Breast epithelium (tissue), 4 donors: ENCODE results near the gene MACROH2A1. TPM values are rescaled to one million over a fixed set of nuclear protein-coding genes. Genes with fewer than 3 reads are reported as not detected.
A peak's percentile ranks its signal among the peaks of the same experiment; 100 is the strongest.

ENCODE experiments used
- DNase-seq, 2 donors: peaks; one replicate each; pipeline ENCODE4 v3.0.0-alpha.2; 2019; ENCODE audit warnings: low spot score in 2 of 2
- H3K27ac ChIP-seq, 2 donors: fragments of 200-600 bp; sonication (generic) in 1 of 2; one replicate each; pipeline ENCODE4 v1.5.1; 2016 to 2019; ENCODE audit warnings: mild to moderate bottlenecking in 1 of 2
- H3K27me3 ChIP-seq, 2 donors: fragments of 200-600 bp; sonication (generic) in 1 of 2; one replicate each; pipeline versions ENCODE4 v1.5.1 to v1.6.0; 2017 to 2019; ENCODE audit warnings: control low read depth in 1 of 2, mild to moderate bottlenecking in 1 of 2
- H3K36me3 ChIP-seq: fragments of 200-600 bp; one replicate; pipeline ENCODE4 v1.5.1; 2019
- H3K4me1 ChIP-seq, 2 donors: fragments of 200-600 bp; sonication (generic); one replicate each; pipeline ENCODE4 v1.5.1; 2016 to 2019; ENCODE audit warnings: control low read depth in 1 of 2
- H3K4me3 ChIP-seq, 3 donors: fragments of 200-600 bp; sonication (generic); 1 replicate in 2 of 3; 2 replicates in 1 of 3; pipeline ENCODE4 v1.5.1; 2016 to 2019; ENCODE audit warnings: mild to moderate bottlenecking in 3 of 3, moderate library complexity in 2 of 3
- H3K9me3 ChIP-seq, 2 donors: fragments of 200-600 bp; sonication (generic) in 1 of 2; one replicate each; pipeline ENCODE4 v1.5.1; 2016 to 2019; ENCODE audit warnings: control low read depth in 1 of 2
- POLR2A ChIP-seq: fragments of 450-650 bp; IDR thresholded peaks from one replicate; pipeline ENCODE4 v1.6.1; 2016; ENCODE audit warnings: antibody characterized with exemption, mild to moderate bottlenecking, moderate library complexity
- POLR2AphosphoS5 ChIP-seq, 3 donors: sonication (generic); formaldehyde crosslinking; IDR thresholded peaks; one replicate each; pipeline ENCODE4 v1.6.1; 2017; ENCODE audit warnings: antibody characterized with exemption in 3 of 3
- intact Hi-C: fragments of 100-400 bp; cut with DNase I; formaldehyde crosslinking; loops from one replicate; pipeline ENCODE4 v1.15.1; 2023; ENCODE audit warnings: low total_unique reads
- total RNA-seq, 3 donors: library from RNA; depleted of rRNA; stranded (reverse); fragments of >200 nt; gene quantifications; one replicate each; pipeline ENCODE4 v1.1.0, GENCODE V29; 2016
- TF ChIP-seq, protein P1 (sequence below), 3 donors: fragments of 450-650 bp; IDR thresholded peaks; one replicate each; pipeline ENCODE4 v1.5.1; 2016 to 2017; ENCODE audit warnings: antibody characterized with exemption in 3 of 3, mild to moderate bottlenecking in 3 of 3, moderate library complexity in 3 of 3

Gene MACROH2A1
- total RNA-seq, 3 donors from 2014 or later, result 255 to 293 (median 272) TPM

DNA sequence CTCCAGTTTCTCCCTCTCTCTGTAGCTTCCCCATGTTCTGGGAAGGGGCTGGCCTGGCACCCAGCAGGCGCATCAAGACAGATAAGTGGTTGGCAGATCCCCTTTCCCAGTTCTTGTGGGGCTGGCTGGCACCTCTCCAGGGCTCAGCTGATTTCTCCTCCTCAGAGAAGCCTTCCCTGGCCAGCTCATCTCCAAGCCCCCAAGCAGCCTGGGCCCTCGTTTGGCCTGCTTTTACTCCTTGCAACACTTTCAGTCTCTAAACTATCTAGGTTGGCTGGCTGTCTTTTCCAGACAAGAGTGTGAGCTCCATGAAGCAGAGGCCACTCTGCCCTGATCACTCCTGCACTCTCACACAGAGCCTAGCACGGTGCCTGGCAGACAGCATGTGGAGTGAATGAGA lies 13.5 kb downstream of the MACROH2A1 start:
- Histone ChIP-seq H3K27me3 (no peaks in the 10 kb centered on the region), H3K9me3 (no peaks in the 10 kb centered on the region), H3K36me3 (no peaks in the 10 kb centered on the region), H3K4me3 (no peak overlapping the region), H3K27ac (peak overlapping the region in 1 of 2 donors; percentile 48), H3K4me1 (no peaks in the 10 kb centered on the region)
- no peak for DNase-seq
- intact Hi-C loops, result no loop called here
- TF ChIP-seq, protein P1, sequence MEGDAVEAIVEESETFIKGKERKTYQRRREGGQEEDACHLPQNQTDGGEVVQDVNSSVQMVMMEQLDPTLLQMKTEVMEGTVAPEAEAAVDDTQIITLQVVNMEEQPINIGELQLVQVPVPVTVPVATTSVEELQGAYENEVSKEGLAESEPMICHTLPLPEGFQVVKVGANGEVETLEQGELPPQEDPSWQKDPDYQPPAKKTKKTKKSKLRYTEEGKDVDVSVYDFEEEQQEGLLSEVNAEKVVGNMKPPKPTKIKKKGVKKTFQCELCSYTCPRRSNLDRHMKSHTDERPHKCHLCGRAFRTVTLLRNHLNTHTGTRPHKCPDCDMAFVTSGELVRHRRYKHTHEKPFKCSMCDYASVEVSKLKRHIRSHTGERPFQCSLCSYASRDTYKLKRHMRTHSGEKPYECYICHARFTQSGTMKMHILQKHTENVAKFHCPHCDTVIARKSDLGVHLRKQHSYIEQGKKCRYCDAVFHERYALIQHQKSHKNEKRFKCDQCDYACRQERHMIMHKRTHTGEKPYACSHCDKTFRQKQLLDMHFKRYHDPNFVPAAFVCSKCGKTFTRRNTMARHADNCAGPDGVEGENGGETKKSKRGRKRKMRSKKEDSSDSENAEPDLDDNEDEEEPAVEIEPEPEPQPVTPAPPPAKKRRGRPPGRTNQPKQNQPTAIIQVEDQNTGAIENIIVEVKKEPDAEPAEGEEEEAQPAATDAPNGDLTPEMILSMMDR (IDR thresholded peaks at IDR 0.05), result no peak
- no peak for TF ChIP-seq POLR2A
- TF ChIP-seq POLR2AphosphoS5 (IDR thresholded peaks at IDR 0.05), result no peak

DNA sequence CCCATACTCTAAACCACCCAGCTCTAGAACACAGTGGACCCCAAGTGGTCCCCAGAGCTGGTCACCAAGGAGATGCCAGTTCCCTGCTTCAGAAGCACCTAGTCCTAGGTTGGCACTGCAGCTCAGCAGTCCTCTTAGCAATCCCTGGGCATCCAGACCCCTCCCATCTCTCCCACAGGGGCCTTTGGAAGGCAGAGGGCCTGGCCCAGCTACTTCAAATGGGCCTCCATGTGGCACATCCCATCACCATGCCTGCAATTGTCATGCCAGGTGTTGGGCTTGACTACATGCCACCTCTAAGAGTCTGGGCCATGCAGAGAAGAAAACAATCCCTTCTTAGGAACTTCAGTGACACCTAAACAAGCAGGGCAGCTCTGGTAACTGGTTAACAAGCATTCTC lies 14.1 kb downstream of the MACROH2A1 start:
- H3K27ac ChIP-seq, result peak overlapping the region in 1 of 2 donors; percentile 48
- H3K36me3 ChIP-seq, result no peaks in the 10 kb centered on the region
- no peaks in the 10 kb centered on the region for H3K4me1 ChIP-seq
- no peak overlapping the region for H3K4me3 ChIP-seq
- TF ChIP-seq, protein P1 (IDR thresholded peaks at IDR 0.05), result no peak
- TF ChIP-seq POLR2AphosphoS5 (IDR thresholded peaks at IDR 0.05) (no peak), POLR2A (no peak)
- no peak for DNase-seq
- no peaks in the 10 kb centered on the region for H3K27me3 ChIP-seq
- intact Hi-C loops, result no loop called here
- no peaks in the 10 kb centered on the region for H3K9me3 ChIP-seq

DNA sequence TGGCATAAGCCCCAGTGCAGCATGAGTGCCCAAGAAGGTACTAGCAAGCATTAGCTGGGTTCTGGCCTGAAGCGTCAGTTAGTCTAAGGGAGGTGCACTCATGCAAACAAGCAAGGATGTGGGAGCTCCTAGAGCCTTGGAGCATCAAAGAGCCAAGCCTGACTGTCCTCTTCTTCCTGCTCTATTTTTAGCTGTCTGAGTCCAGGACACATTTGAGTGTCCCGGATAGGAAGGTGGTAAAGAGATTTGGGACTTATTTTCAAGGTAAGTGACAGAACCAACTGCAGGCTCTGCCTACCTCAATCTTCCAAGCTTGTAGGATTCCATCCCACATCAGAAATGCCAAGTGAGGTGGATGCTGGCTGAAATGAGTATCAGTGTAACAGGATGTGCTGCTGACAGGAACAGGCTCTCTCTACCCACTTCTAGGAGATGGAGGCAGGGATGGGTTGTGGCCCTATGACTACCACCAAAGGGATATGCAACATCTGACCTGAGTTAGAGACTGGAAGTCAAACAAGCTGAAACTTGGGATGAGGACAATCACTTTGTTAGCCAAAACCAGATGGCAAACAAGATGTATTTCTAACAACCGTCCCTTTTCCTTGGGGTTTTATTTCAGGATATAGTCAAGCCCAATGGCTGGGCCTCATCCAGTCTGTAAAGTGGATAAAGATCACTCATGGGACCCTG lies 15.1 kb downstream of the MACROH2A1 start:
- Histone ChIP-seq H3K4me1 (no peaks in the 10 kb centered on the region), H3K9me3 (no peaks in the 10 kb centered on the region), H3K27ac (no peak overlapping the region), H3K27me3 (no peaks in the 10 kb centered on the region), H3K36me3 (no peaks in the 10 kb centered on the region), H3K4me3 (no peak overlapping the region)
- TF ChIP-seq POLR2A, result no peak
- TF ChIP-seq, protein P1 (IDR thresholded peaks at IDR 0.05), result no peak
- no peak for TF ChIP-seq POLR2AphosphoS5 (IDR thresholded peaks at IDR 0.05)
- DNase-seq, result no peak
- intact Hi-C loops, result no loop called here

DNA sequence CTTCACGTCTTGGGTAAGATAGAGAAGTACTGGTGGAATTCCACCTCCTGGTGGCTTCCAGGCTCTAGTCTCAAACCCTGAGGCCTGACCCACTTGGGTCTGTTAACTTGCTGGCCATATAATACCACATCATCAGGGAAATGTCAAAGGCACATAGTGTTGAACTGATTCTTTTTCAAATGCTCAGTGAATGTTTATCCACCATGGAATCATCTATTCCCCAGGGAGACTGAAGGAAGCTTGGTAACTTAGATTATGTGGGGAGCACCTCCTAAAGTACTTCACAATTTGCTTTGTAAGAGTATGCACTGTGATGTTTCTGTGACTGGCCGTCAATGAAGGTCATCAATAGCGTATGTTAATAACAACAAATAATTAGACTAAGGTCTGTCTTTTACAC lies 16.1 kb downstream of the MACROH2A1 start:
- H3K9me3 ChIP-seq, result no peaks in the 10 kb centered on the region
- DNase-seq, result no peak
- no peak for TF ChIP-seq POLR2AphosphoS5 (IDR thresholded peaks at IDR 0.05)
- TF ChIP-seq, protein P1 (IDR thresholded peaks at IDR 0.05), result no peak
- TF ChIP-seq POLR2A, result no peak
- H3K27ac ChIP-seq, result no peak overlapping the region
- H3K36me3 ChIP-seq, result no peaks in the 10 kb centered on the region
- H3K4me3 ChIP-seq, result no peak overlapping the region
- H3K27me3 ChIP-seq, result no peaks in the 10 kb centered on the region
- H3K4me1 ChIP-seq, result no peaks in the 10 kb centered on the region
- intact Hi-C loops, result no loop called here

DNA sequence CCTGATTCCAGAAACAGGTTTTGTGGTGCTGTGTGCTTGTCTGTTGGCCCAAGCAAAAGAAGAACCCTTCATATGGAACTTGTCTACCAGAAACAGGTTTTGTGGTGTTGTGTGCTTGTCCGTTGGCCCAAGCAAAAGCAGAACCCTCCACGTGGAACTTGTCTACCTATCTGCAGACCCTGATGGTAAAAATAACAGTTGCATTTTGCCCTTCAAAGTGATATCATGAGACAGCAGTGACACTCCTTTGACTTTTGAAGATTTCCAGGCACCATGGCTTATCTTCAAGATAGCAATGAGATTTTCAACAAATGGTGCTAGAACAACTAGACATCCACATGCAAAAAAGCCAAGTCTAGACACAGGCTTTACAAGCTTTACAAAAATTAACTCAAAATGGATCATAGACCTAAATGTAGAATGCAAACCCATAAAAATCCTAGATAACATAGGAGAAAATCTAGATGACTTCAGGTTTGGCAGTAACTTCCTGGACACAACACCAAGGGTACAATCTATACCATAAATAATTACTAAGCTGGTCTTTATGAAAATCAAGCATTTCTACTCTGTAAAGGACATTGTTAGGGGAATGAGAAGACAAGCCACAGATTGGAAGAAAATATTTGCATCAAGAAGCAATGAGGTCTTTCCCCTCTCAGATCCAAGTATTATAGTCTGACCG lies 16.8 kb downstream of the MACROH2A1 start:
- Histone ChIP-seq H3K4me1 (no peaks in the 10 kb centered on the region), H3K9me3 (no peaks in the 10 kb centered on the region), H3K27me3 (no peaks in the 10 kb centered on the region), H3K36me3 (no peaks in the 10 kb centered on the region), H3K4me3 (no peak overlapping the region), H3K27ac (no peak overlapping the region)
- TF ChIP-seq, protein P1 (IDR thresholded peaks at IDR 0.05), result no peak
- no peak for TF ChIP-seq POLR2A
- no peak for DNase-seq
- intact Hi-C loops, result no loop called here
